ENCODE data around the gene UAP1. TPM values are rescaled to one million over a fixed set of nuclear protein-coding genes. Genes with fewer than 3 reads are reported as not detected.
A peak's percentile ranks its signal among the peaks of the same experiment; 100 is the strongest.
"Not testable (repeated sequence)": the region's sequence is repeated elsewhere in the genome, so short reads cannot be mapped to it uniquely, and the experiment has no call there.

The UAP1 gene
- total and polyA plus RNA-seq, 4 experiments from 2014 or later = 21.5 to 33.7 (median 23.7) TPM

- DNase-seq = no peak
- no peaks in the 10 kb centered on the region for H3K4me1 Mint-ChIP-seq
- Histone ChIP-seq H3K4me3 (ENCODE audit: low read length in 2 of 2) (no peak overlapping the region), H3K36me3 (ENCODE audit: insufficient read depth, low read length) (peaks cover 16% of the 10 kb centered on the region), H3K27ac (ENCODE audit: low read depth, low read length) (no peak overlapping the region), H3K9me3 (ENCODE audit: control insufficient read depth in 1 of 2, low read length in 2 of 2) (no peaks in the 10 kb centered on the region), H3K27me3 (ENCODE audit: insufficient read depth, low read length) (no peaks in the 10 kb centered on the region), H3K4me1 (ENCODE audit: insufficient read depth, low read length) (no peaks in the 10 kb centered on the region)
- H3K27me3 Mint-ChIP-seq = no peaks in the 10 kb centered on the region
- H3K4me3 Mint-ChIP-seq = no peak overlapping the region
- intact Hi-C loops (cut with micrococcal nuclease) = no loop called here
- peaks cover 47 to 50% of the 10 kb centered on the region in 2 donors for H3K36me3 Mint-ChIP-seq
- ChIA-PET CTCF (ENCODE audit: partially characterized antibody) (no interaction called here), POLR2A (ENCODE audit: partially characterized antibody) (no interaction called here)
- no peaks in the 10 kb centered on the region for H3K9me3 Mint-ChIP-seq
- peak overlapping the region in 1 of 7 donors; percentile 8 for H3K27ac Mint-ChIP-seq
These were observed 28.6 kb downstream of the UAP1 start for GRCh38 chr1:162590101-162590500.

GRCh38 chr1:162590686-162591085, 29.2 kb downstream of the UAP1 start:
- no peak overlapping the region for H3K27ac ChIP-seq (ENCODE audit: low read depth, low read length)
- Mint-ChIP-seq H3K27me3 (no peaks in the 10 kb centered on the region), H3K4me3 (no peak overlapping the region), H3K27ac (no peak overlapping the region), H3K4me1 (no peaks in the 10 kb centered on the region), H3K9me3 (no peaks in the 10 kb centered on the region), H3K36me3 (peaks cover 48 to 50% of the 10 kb centered on the region in 2 donors)
- no peak overlapping the region for H3K4me3 ChIP-seq (ENCODE audit: low read length in 2 of 2)
- peaks cover 16% of the 10 kb centered on the region for H3K36me3 ChIP-seq (ENCODE audit: insufficient read depth, low read length)
- H3K9me3 ChIP-seq (ENCODE audit: control insufficient read depth in 1 of 2, low read length in 2 of 2) = no peaks in the 10 kb centered on the region
- no peak for DNase-seq
- no peaks in the 10 kb centered on the region for H3K4me1 ChIP-seq (ENCODE audit: insufficient read depth, low read length)
- intact Hi-C loops (cut with micrococcal nuclease) = no loop called here
- ChIA-PET POLR2A (ENCODE audit: partially characterized antibody) (no interaction called here), CTCF (ENCODE audit: partially characterized antibody) (no interaction called here)
- no peaks in the 10 kb centered on the region for H3K27me3 ChIP-seq (ENCODE audit: insufficient read depth, low read length)

- Histone ChIP-seq H3K9me3 (ENCODE audit: control insufficient read depth in 1 of 2, low read length in 2 of 2) (no peaks in the 10 kb centered on the region), H3K27me3 (ENCODE audit: insufficient read depth, low read length) (no peaks in the 10 kb centered on the region), H3K4me1 (ENCODE audit: insufficient read depth, low read length) (no peaks in the 10 kb centered on the region), H3K27ac (ENCODE audit: low read depth, low read length) (no peak overlapping the region), H3K36me3 (ENCODE audit: insufficient read depth, low read length) (peaks cover 6% of the 10 kb centered on the region), H3K4me3 (ENCODE audit: low read length in 2 of 2) (no peak overlapping the region)
- DNase-seq = no peak
- ChIA-PET POLR2A (ENCODE audit: partially characterized antibody) (interaction anchor here (0.6 kb wide), 1 partner anchor 12 kb away, joined by 3 read pairs; no protein-coding TSS in a partner anchor), CTCF (ENCODE audit: partially characterized antibody) (interaction anchor here (1.1 to 1.8 kb wide), 2 partner anchors 17 to 18 kb away, joined by 3 to 4 read pairs; no protein-coding TSS in a partner anchor)
- Mint-ChIP-seq H3K4me1 (no peaks in the 10 kb centered on the region), H3K27ac (peak overlapping the region in 1 of 7 donors; percentile 3), H3K9me3 (no peaks in the 10 kb centered on the region), H3K4me3 (no peak overlapping the region), H3K27me3 (no peaks in the 10 kb centered on the region), H3K36me3 (peaks cover 55 to 57% of the 10 kb centered on the region in 2 donors)
- intact Hi-C loops (cut with micrococcal nuclease) = no loop called here
These were observed 35.1 kb downstream of the UAP1 start for GRCh38 chr1:162596514-162597170.

GRCh38 chr1:162599451-162599850, 37.9 kb downstream of the UAP1 start:
- H3K27me3 Mint-ChIP-seq = no peaks in the 10 kb centered on the region
- H3K4me1 Mint-ChIP-seq = no peaks in the 10 kb centered on the region
- no peaks in the 10 kb centered on the region for H3K27me3 ChIP-seq (ENCODE audit: insufficient read depth, low read length)
- no peak overlapping the region for H3K27ac Mint-ChIP-seq
- no peak for DNase-seq
- H3K27ac ChIP-seq (ENCODE audit: low read depth, low read length) = no peak overlapping the region
- H3K36me3 Mint-ChIP-seq = peaks cover 53 to 59% of the 10 kb centered on the region in 2 donors
- H3K9me3 ChIP-seq (ENCODE audit: control insufficient read depth in 1 of 2, low read length in 2 of 2) = no peaks in the 10 kb centered on the region
- H3K4me3 ChIP-seq (ENCODE audit: low read length in 2 of 2) = no peak overlapping the region
- no peaks in the 10 kb centered on the region for H3K9me3 Mint-ChIP-seq
- ChIA-PET CTCF (ENCODE audit: partially characterized antibody) (no interaction called here), POLR2A (ENCODE audit: partially characterized antibody) (no interaction called here)
- intact Hi-C loops (cut with micrococcal nuclease) = no loop called here
- no peak overlapping the region for H3K4me3 Mint-ChIP-seq
- no peaks in the 10 kb centered on the region for H3K36me3 ChIP-seq (ENCODE audit: insufficient read depth, low read length)
- H3K4me1 ChIP-seq (ENCODE audit: insufficient read depth, low read length) = no peaks in the 10 kb centered on the region

GRCh38 chr1:162603117-162603516, 41.6 kb downstream of the UAP1 start:
- CTCF ChIA-PET (ENCODE audit: partially characterized antibody); H3K27ac ChIP-seq (ENCODE audit: low read depth, low read length); POLR2A ChIA-PET (ENCODE audit: partially characterized antibody); H3K36me3 ChIP-seq (ENCODE audit: insufficient read depth, low read length); H3K27me3 ChIP-seq (ENCODE audit: insufficient read depth, low read length); DNase-seq; H3K4me1 ChIP-seq (ENCODE audit: insufficient read depth, low read length); H3K4me1 Mint-ChIP-seq; intact Hi-C loops (cut with micrococcal nuclease); H3K4me3 ChIP-seq (ENCODE audit: low read length in 2 of 2); H3K27ac Mint-ChIP-seq; H3K9me3 Mint-ChIP-seq; H3K9me3 ChIP-seq (ENCODE audit: control insufficient read depth in 1 of 2, low read length in 2 of 2); H3K4me3 Mint-ChIP-seq; H3K27me3 Mint-ChIP-seq: not testable (repeated sequence)
- peaks cover 42 to 46% of the 10 kb centered on the region in 2 donors for H3K36me3 Mint-ChIP-seq

GRCh38 chr1:162605225-162605927, 43.9 kb downstream of the UAP1 start:
- Histone ChIP-seq H3K4me1 (ENCODE audit: insufficient read depth, low read length) (no peaks in the 10 kb centered on the region), H3K36me3 (ENCODE audit: insufficient read depth, low read length) (no peaks in the 10 kb centered on the region), H3K4me3 (ENCODE audit: low read length in 2 of 2) (no peak overlapping the region), H3K27me3 (ENCODE audit: insufficient read depth, low read length) (no peaks in the 10 kb centered on the region), H3K27ac (ENCODE audit: low read depth, low read length) (no peak overlapping the region), H3K9me3 (ENCODE audit: control insufficient read depth in 1 of 2, low read length in 2 of 2) (no peaks in the 10 kb centered on the region)
- no peaks in the 10 kb centered on the region for H3K4me1 Mint-ChIP-seq
- peaks cover 25 to 32% of the 10 kb centered on the region in 2 donors for H3K36me3 Mint-ChIP-seq
- no peak overlapping the region for H3K4me3 Mint-ChIP-seq
- intact Hi-C loops (cut with micrococcal nuclease) = no loop called here
- ChIA-PET CTCF (ENCODE audit: partially characterized antibody) (no interaction called here), POLR2A (ENCODE audit: partially characterized antibody) (no interaction called here)
- H3K27me3 Mint-ChIP-seq = no peaks in the 10 kb centered on the region
- no peak for DNase-seq
- H3K27ac Mint-ChIP-seq = no peak overlapping the region
- H3K9me3 Mint-ChIP-seq = no peaks in the 10 kb centered on the region

GRCh38 chr1:162609306-162609705, 47.8 kb downstream of the UAP1 start:
- intact Hi-C loops (cut with micrococcal nuclease) = no loop called here
- H3K36me3 Mint-ChIP-seq = peaks cover 5 to 6% of the 10 kb centered on the region in 2 donors
- H3K27ac Mint-ChIP-seq = no peak overlapping the region

More at GRCh38 chr1:162609306-162609705, 47.8 kb downstream of the UAP1 start:
- no peak for DNase-seq
- Mint-ChIP-seq H3K27me3 (no peaks in the 10 kb centered on the region), H3K4me1 (no peaks in the 10 kb centered on the region), H3K9me3 (no peaks in the 10 kb centered on the region), H3K4me3 (no peak overlapping the region)
- ChIA-PET POLR2A (ENCODE audit: partially characterized antibody) (no interaction called here), CTCF (ENCODE audit: partially characterized antibody) (no interaction called here)
- H3K4me1 ChIP-seq (ENCODE audit: insufficient read depth, low read length) = no peaks in the 10 kb centered on the region
- H3K27ac ChIP-seq (ENCODE audit: low read depth, low read length) = no peak overlapping the region
- no peaks in the 10 kb centered on the region for H3K27me3 ChIP-seq (ENCODE audit: insufficient read depth, low read length)
- no peak overlapping the region for H3K4me3 ChIP-seq (ENCODE audit: low read length in 2 of 2)
- H3K9me3 ChIP-seq (ENCODE audit: control insufficient read depth in 1 of 2, low read length in 2 of 2) = no peaks in the 10 kb centered on the region
- no peaks in the 10 kb centered on the region for H3K36me3 ChIP-seq (ENCODE audit: insufficient read depth, low read length)

Data from CD4-positive, alpha-beta memory T cell (primary cell).